ENCODE measurements around the gene PIGV. TPM values are rescaled to one million over a fixed set of nuclear protein-coding genes. Genes with fewer than 3 reads are reported as not detected.

Gene PIGV
- total RNA-seq, 2 experiments from 2014 or later = 3.8 to 4.7 TPM

DNA sequence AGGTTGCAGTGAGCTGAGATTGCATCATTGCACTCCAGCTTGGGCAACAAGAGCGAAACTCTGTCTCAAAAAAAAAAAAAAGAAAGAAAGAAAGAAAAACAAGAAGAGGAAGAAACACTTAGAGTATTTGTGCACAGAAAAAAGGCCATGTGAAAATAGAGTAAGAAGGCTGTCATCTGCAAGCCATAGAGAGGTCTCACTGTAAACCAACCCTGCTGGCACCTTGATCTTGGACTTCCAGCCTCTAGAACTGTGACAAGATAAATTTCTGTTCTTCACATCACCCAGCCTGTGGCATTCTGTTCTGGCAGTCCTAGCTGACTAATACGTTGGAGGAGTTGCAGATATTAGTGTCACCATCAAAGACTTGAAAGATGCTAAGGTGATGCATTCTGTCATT lies 26.6 kb downstream of the PIGV start:
- no peak for DNase-seq
- ChIA-PET CTCF (interaction anchor here (1.6 kb wide), 1 partner anchor 20 kb away, joined by 4 read pairs; no protein-coding TSS in a partner anchor), POLR2A (no interaction called here)
- H3K36me3 ChIP-seq (ENCODE audit: insufficient read depth, low read length) = no peaks in the 10 kb centered on the region
- H3K4me3 Mint-ChIP-seq = no peak overlapping the region
- no peak for ATAC-seq (ENCODE audit: poor library complexity)
- intact Hi-C loops (cut with DNase I, micrococcal nuclease) = no loop called here
- H3K36me3 Mint-ChIP-seq (ENCODE audit: low read depth) = no peaks in the 10 kb centered on the region
- H3K4me1 ChIP-seq (ENCODE audit: insufficient read depth, low read length) = peaks cover 7% of the 10 kb centered on the region
- no peaks in the 10 kb centered on the region for H3K27me3 Mint-ChIP-seq
- H3K9me3 ChIP-seq (ENCODE audit: control insufficient read depth in 1 of 2, insufficient read depth in 1 of 2, low read length in 2 of 2) = no peaks in the 10 kb centered on the region
- H3K27ac ChIP-seq (ENCODE audit: low read depth in 1 of 2, low read length in 2 of 2) = no peak overlapping the region
- TF ChIP-seq, protein P1, sequence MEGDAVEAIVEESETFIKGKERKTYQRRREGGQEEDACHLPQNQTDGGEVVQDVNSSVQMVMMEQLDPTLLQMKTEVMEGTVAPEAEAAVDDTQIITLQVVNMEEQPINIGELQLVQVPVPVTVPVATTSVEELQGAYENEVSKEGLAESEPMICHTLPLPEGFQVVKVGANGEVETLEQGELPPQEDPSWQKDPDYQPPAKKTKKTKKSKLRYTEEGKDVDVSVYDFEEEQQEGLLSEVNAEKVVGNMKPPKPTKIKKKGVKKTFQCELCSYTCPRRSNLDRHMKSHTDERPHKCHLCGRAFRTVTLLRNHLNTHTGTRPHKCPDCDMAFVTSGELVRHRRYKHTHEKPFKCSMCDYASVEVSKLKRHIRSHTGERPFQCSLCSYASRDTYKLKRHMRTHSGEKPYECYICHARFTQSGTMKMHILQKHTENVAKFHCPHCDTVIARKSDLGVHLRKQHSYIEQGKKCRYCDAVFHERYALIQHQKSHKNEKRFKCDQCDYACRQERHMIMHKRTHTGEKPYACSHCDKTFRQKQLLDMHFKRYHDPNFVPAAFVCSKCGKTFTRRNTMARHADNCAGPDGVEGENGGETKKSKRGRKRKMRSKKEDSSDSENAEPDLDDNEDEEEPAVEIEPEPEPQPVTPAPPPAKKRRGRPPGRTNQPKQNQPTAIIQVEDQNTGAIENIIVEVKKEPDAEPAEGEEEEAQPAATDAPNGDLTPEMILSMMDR (IDR thresholded peaks at IDR 0.05) = no peak
- no peak overlapping the region for H3K4me3 ChIP-seq (ENCODE audit: low read length)
- no peaks in the 10 kb centered on the region for H3K9me3 Mint-ChIP-seq
- H3K4me1 Mint-ChIP-seq (ENCODE audit: low read depth) = peaks cover 12% of the 10 kb centered on the region
- no peak overlapping the region for H3K27ac Mint-ChIP-seq
- H3K27me3 ChIP-seq (ENCODE audit: control insufficient read depth in 1 of 2, insufficient read depth in 2 of 2, low read length in 2 of 2) = no peaks in the 10 kb centered on the region

DNA sequence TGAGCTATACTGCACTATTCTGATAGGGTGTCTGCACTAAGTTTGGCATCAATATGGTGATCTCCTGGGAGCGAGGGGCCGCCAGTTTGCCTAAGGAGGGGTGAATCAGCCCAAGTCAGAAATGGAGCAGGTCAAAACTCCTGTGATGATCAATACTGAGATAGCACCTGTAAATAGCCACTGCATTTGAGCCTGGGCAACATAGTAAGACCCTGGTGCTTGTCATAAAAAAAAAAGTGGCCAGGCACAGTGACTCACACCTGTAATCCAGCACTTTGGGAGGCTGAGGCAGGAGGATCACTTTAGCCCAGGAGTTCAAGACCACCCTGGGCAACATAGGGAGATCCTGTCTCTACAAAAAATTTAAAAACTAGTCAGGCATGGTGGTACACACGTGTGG lies 27.1 kb downstream of the PIGV start:
- H3K36me3 Mint-ChIP-seq (ENCODE audit: low read depth) = no peaks in the 10 kb centered on the region
- Histone ChIP-seq H3K4me3 (ENCODE audit: low read length) (no peak overlapping the region), H3K27ac (ENCODE audit: low read depth in 1 of 2, low read length in 2 of 2) (no peak overlapping the region), H3K4me1 (ENCODE audit: insufficient read depth, low read length) (peaks cover 7% of the 10 kb centered on the region), H3K9me3 (ENCODE audit: control insufficient read depth in 1 of 2, insufficient read depth in 1 of 2, low read length in 2 of 2) (no peaks in the 10 kb centered on the region), H3K36me3 (ENCODE audit: insufficient read depth, low read length) (no peaks in the 10 kb centered on the region), H3K27me3 (ENCODE audit: control insufficient read depth in 1 of 2, insufficient read depth in 2 of 2, low read length in 2 of 2) (no peaks in the 10 kb centered on the region)
- H3K27ac Mint-ChIP-seq = no peak overlapping the region
- H3K9me3 Mint-ChIP-seq = no peaks in the 10 kb centered on the region
- peaks cover 12% of the 10 kb centered on the region for H3K4me1 Mint-ChIP-seq (ENCODE audit: low read depth)
- H3K27me3 Mint-ChIP-seq = no peaks in the 10 kb centered on the region
- H3K4me3 Mint-ChIP-seq = no peak overlapping the region
- no peak for DNase-seq
- ChIA-PET CTCF (interaction anchor here (1.6 kb wide), 1 partner anchor 19 kb away, joined by 4 read pairs; no protein-coding TSS in a partner anchor), POLR2A (no interaction called here)
- no peak for ATAC-seq (ENCODE audit: poor library complexity)
- TF ChIP-seq, protein P1 (IDR thresholded peaks at IDR 0.05) = no peak
- intact Hi-C loops (cut with DNase I, micrococcal nuclease) = no loop called here

DNA sequence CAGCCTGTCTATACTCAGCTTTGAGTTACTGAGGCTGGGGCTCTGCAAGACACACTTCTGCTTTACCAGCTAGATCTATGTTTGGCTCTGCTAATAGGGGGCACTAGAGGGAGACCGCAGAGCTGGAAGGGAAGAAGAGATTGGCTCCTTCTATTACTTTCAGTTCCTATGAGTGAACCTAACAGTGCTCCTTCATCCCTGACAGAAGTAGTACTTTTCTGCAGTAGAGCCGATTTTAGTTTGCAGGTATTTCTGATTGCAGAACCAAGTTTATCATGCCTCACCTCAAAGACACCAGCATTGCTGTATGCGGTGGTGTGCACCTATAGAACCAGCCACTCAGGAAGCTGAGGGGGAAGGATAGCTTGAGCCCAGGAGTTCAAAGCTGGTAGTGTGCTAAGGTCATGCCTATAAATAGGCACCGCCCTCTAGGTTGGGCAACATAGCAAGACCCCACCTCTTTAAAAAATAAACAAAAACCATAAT lies 33.1 kb downstream of the PIGV start:
- H3K4me1 Mint-ChIP-seq (ENCODE audit: low read depth) = peaks cover 36% of the 10 kb centered on the region
- no peaks in the 10 kb centered on the region for H3K36me3 Mint-ChIP-seq (ENCODE audit: low read depth)
- peak overlapping the region; percentile 83 for H3K27ac Mint-ChIP-seq
- ATAC-seq (ENCODE audit: poor library complexity) = peak; percentile 96
- TF ChIP-seq, protein P1 (IDR thresholded peaks at IDR 0.05) = peak; percentile 60
- Histone ChIP-seq H3K27me3 (ENCODE audit: control insufficient read depth in 1 of 2, insufficient read depth in 2 of 2, low read length in 2 of 2) (no peaks in the 10 kb centered on the region), H3K36me3 (ENCODE audit: insufficient read depth, low read length) (no peaks in the 10 kb centered on the region), H3K4me3 (ENCODE audit: low read length) (peak overlapping the region; percentile 38), H3K9me3 (ENCODE audit: control insufficient read depth in 1 of 2, insufficient read depth in 1 of 2, low read length in 2 of 2) (no peaks in the 10 kb centered on the region), H3K27ac (ENCODE audit: low read depth in 1 of 2, low read length in 2 of 2) (peak overlapping the region; percentile 8 to 55), H3K4me1 (ENCODE audit: insufficient read depth, low read length) (peaks cover 33% of the 10 kb centered on the region)
- H3K9me3 Mint-ChIP-seq = no peaks in the 10 kb centered on the region
- ChIA-PET POLR2A (interaction anchor here (0.7 to 2.7 kb wide), 13 partner anchors 9 to 334 kb away, joined by 3 to 37 read pairs (median 3); partner anchors contain the start of gene GPN2), CTCF (interaction anchor here (0.9 to 3.7 kb wide), 10 partner anchors 10 to 219 kb away, joined by 3 to 31 read pairs (median 6); no protein-coding TSS in a partner anchor)
- peak in 6 of 14 experiments; percentile 27 to 80 (median 64) for DNase-seq
- peak overlapping the region; percentile 83 for H3K4me3 Mint-ChIP-seq
- intact Hi-C loops (cut with DNase I, micrococcal nuclease) = no loop called here
- H3K27me3 Mint-ChIP-seq = no peaks in the 10 kb centered on the region
